K562 (cell line): ENCODE results near the gene ADGRD1. TPM values are rescaled to one million over a fixed set of nuclear protein-coding genes. Genes with fewer than 3 reads are reported as not detected.

Experiments
- ATAC-seq: fragments of 200-7000 bp; cut with Tn5 transposase; 3 replicates; pipeline ENCODE4 v1.9.1; 2020; ENCODE audit warnings: moderate library complexity
- BruUV-seq: library from RNA; stranded (reverse); fragments of 400-500 nt; replicated peaks from 2 replicates; lab custom pipeline; 2021; lab: Mats Ljungman, UMichigan
- CTCF ChIA-PET: fragments of 300-600 bp; formaldehyde crosslinking; extraction: SDS; loops from one replicate; lab custom pipeline; 2021; ENCODE audit warnings: low intra/inter-chr PET ratio; lab: Yijun Ruan, JAX
- POLR2A ChIA-PET: fragments of 300-600, 350-650 bp; sonication (Branson Sonifier 250); formaldehyde crosslinking; extraction: SDS; loops from one replicate; lab custom pipeline; 2021; ENCODE audit warnings: antibody characterized with exemption, inconsistent platforms; lab: Yijun Ruan, JAX
- DNase-seq, 4 experiments: peaks; one replicate each; pipeline versions ENCODE4 v3.0.0 to v3.0.0-alpha.2; 2011 to 2018; ENCODE audit warnings: low spot score in 3 of 4, mixed read lengths in 3 of 4; ENCODE audit errors: extremely low read depth in 1 of 4
- FAIRE-seq: peaks from 2 replicates; lab custom pipeline; 2011; peaks lifted over from hg19 to GRCh38; lab: Jason Lieb, UNC
- H2AFZ ChIP-seq: 2 replicates; pipeline ENCODE4 v1.6.0; 2011; ENCODE audit warnings: low read depth, low read length, control low read depth, inconsistent platforms
- H3K27ac ChIP-seq: fragments of 200-600 bp; 3 replicates; pipeline ENCODE4 v1.8.0; 2011; ENCODE audit warnings: low read depth, mild to moderate bottlenecking, control low read depth, inconsistent platforms, low read length, moderate library complexity, mixed read lengths; ENCODE audit errors: extremely low read depth
- H3K27me3 ChIP-seq, 2 experiments: fragments of 300-600 bp in 1 of 2; 2 replicates in 1 of 2; 3 replicates in 1 of 2; pipeline versions ENCODE4 v1.6.0 to v1.8.0; 2011; ENCODE audit warnings: inconsistent platforms in 2 of 2, low read length in 2 of 2, mild to moderate bottlenecking in 1 of 2, mixed read lengths in 1 of 2, moderate library complexity in 1 of 2; ENCODE audit not compliant: control insufficient read depth in 2 of 2, insufficient read depth in 2 of 2
- H3K36me3 ChIP-seq: fragments of 300-600 bp; 3 replicates; pipeline ENCODE4 v1.8.0; 2011; ENCODE audit warnings: mild to moderate bottlenecking, low read length, inconsistent platforms; ENCODE audit not compliant: control insufficient read depth, insufficient read depth
- H3K4me1 ChIP-seq, 2 experiments: fragments of 200-600 bp in 1 of 2; replicated peaks in 1 of 2; 2 replicates in 1 of 2; 3 replicates in 1 of 2; pipeline versions ENCODE4 v1.5.1 to v1.8.0; 2011; ENCODE audit warnings: inconsistent platforms in 2 of 2, low read length in 2 of 2, mild to moderate bottlenecking in 1 of 2, mixed read lengths in 1 of 2, moderate library complexity in 1 of 2; ENCODE audit not compliant: control insufficient read depth in 2 of 2, insufficient read depth in 2 of 2
- H3K4me2 ChIP-seq: 2 replicates; pipeline ENCODE4 v1.6.1; 2011; ENCODE audit warnings: low read length, control low read depth, inconsistent platforms, mixed read lengths; ENCODE audit not compliant: insufficient read depth
- H3K4me3 ChIP-seq: fragments of 200-600 bp; sonication (generic), shearing (Covaris generic); 2 replicates; pipeline ENCODE4 v1.5.1; 2016; ENCODE audit warnings: control low read depth, inconsistent platforms
- H3K79me2 ChIP-seq: fragments of 200-600 bp; 3 replicates; pipeline ENCODE4 v1.8.0; 2011; ENCODE audit warnings: low read length, inconsistent platforms; ENCODE audit not compliant: control insufficient read depth, insufficient read depth
- H3K9ac ChIP-seq, 2 experiments: 2 replicates each; pipeline versions ENCODE4 v1.6.0 to v1.6.1; 2011; ENCODE audit warnings: low read depth in 2 of 2, low read length in 2 of 2, control low read depth in 1 of 2, inconsistent platforms in 1 of 2, mild to moderate bottlenecking in 1 of 2, mixed read lengths in 1 of 2; ENCODE audit not compliant: insufficient read depth in 1 of 2
- H3K9me1 ChIP-seq: one replicate; pipeline ENCODE4 v1.6.0; 2011; ENCODE audit warnings: inconsistent platforms, mild to moderate bottlenecking, low read length, moderate library complexity; ENCODE audit not compliant: control insufficient read depth, insufficient read depth
- H3K9me3 ChIP-seq: replicated peaks from 2 replicates; pipeline ENCODE4 v1.5.1; 2011; ENCODE audit warnings: low read depth, low read length, inconsistent platforms; ENCODE audit not compliant: control insufficient read depth, insufficient read depth
- H4K20me1 ChIP-seq: replicated peaks from 2 replicates; pipeline ENCODE4 v1.6.1; 2011; ENCODE audit warnings: low read length, inconsistent platforms, mixed read lengths; ENCODE audit not compliant: control insufficient read depth, insufficient read depth
- ARID4B ChIP-seq: sonication (generic); formaldehyde crosslinking; IDR thresholded peaks from 2 replicates; pipeline ENCODE4 v1.8.0; 2022; ENCODE audit warnings: mild to moderate bottlenecking, missing genetic modification reagents
- BCOR ChIP-seq: fragments of 450-650 bp; IDR thresholded peaks from 2 replicates; pipeline ENCODE4 v1.6.1; 2016
- BDP1 ChIP-seq: IDR thresholded peaks from 3 replicates; pipeline ENCODE4 v1.6.1; 2011; ENCODE audit not compliant: insufficient read length, insufficient read depth
- HDAC6 ChIP-seq: IDR thresholded peaks from 2 replicates; pipeline ENCODE4 v1.6.1; 2012; ENCODE audit warnings: low read depth, mild to moderate bottlenecking, control low read depth, inconsistent platforms, low read length, moderate library complexity
- ZNF316 ChIP-seq: fragments of 450-650 bp; IDR thresholded peaks from 2 replicates; pipeline ENCODE4 v1.6.1; 2016
- ZSCAN29 ChIP-seq: fragments of 450-650 bp; IDR thresholded peaks from 2 replicates; pipeline ENCODE4 v1.6.1; 2017
- WGBS: fragments of 100-300 bp; shearing (Covaris generic); methylation state at CpG from one replicate; pipeline ENCODE4 v1.1.6; 2016; ENCODE audit warnings: low coverage, mixed read lengths; ENCODE audit not compliant: insufficient coverage; ENCODE audit errors: missing lambda C conversion rate; 5-methylcytosine and 5-hydroxymethylcytosine counted together
- in situ Hi-C: fragments of 300-500 bp; cut with MboI; formaldehyde crosslinking; loops from 4 replicates; pipeline ENCODE4 v1.15.0; 2018; ENCODE audit warnings: inconsistent platforms, mixed read lengths
- intact Hi-C: fragments of 100-400 bp; cut with micrococcal nuclease; formaldehyde crosslinking; loops from 2 replicates; pipeline ENCODE4 v1.14.2; 2022
- polyA plus RNA-seq, 8 experiments: library from polyadenylated mRNA; depleted of rRNA in 4 of 8; stranded (reverse) in 5 of 8; unstranded in 3 of 8; fragments of >200 nt; fragmentation: Nextera tagmentation in 2 of 8; fragmentation: Illumina TruSeq in 1 of 8; extraction: Ambion mirVana in 2 of 8; extraction: Trizol in 1 of 8; gene quantifications; 2 replicates each; pipeline versions ENCODE4 v1.2.1 to v1.2.3, GENCODE V29; 2011 to 2014; ENCODE audit warnings: inconsistent platforms in 1 of 8, missing spikeins in 1 of 8
- total RNA-seq, 7 experiments: library from RNA; depleted of rRNA in 6 of 7; stranded (reverse); fragments of >200 nt in 6 of 7; fragmentation: Illumina TruSeq in 2 of 7; extraction: Trizol in 2 of 7; gene quantifications; 2 replicates each; pipeline versions ENCODE4 v1.2.1 to v1.2.3, GENCODE V29; 2011 to 2021; ENCODE audit warnings: low replicate concordance in 1 of 7

ADGRD1 gene
- total and polyA plus RNA-seq, 9 of the 15 experiments (the other 6 are each of a cell fraction or from before 2014, with no cell fraction given): 1.7 to 11.7 (median 3.3) TPM

DNA sequence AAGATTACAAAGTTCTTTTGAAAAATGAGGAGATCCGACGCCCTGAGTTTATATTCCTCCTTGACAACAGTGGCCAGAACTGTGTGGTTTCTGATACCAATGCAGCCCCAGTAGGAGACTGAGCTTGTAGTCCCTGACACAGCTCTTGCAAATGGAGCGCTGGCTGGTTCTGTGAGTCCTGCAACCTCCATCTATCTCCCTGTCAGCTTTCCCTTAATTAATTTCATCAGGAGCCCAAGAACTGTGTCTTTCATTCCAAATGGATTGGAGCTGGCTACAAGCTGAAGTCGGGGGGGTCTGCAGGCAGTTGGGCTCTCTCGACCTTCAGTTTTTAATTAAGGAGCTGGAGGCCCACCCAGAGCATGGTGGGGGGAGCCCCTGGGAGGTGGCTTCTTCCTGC, 160.6 kb downstream of the ADGRD1 start:
- BruUV-seq: no TSS peak
- H3K4me2 ChIP-seq: no peak overlapping the region
- no peaks in the 10 kb centered on the region; the same call in 1 of the 2 replicates for H4K20me1 ChIP-seq
- 23% methylated on average over 5 of the region's 5 CpGs for WGBS
- CTCF ChIA-PET: no interaction called here
- ATAC-seq (no peak), DNase-seq (no peak), FAIRE-seq (no peak)
- peaks cover 0 to 40% of the 10 kb centered on the region in 2 experiments; a peak in 4 of 5 replicates for H3K27me3 ChIP-seq
- H3K9me3 ChIP-seq: no peaks in the 10 kb centered on the region
- peaks cover 3% of the 10 kb centered on the region for H3K9me1 ChIP-seq
- intact Hi-C loops: loop anchor here (10.0 kb wide), 1 partner anchor 341 kb away; no protein-coding TSS in a partner anchor
- no peak overlapping the region for H3K9ac ChIP-seq
- H3K4me3 ChIP-seq: no peak overlapping the region
- H3K4me1 ChIP-seq: no peaks in the 10 kb centered on the region; a peak in 1 of 5 replicates
- TF ChIP-seq ZSCAN29: no peak
- TF ChIP-seq ZNF316: no peak
- TF ChIP-seq HDAC6: no peak
- no peak for TF ChIP-seq ARID4B
- TF ChIP-seq BCOR: no peak
- no peak for TF ChIP-seq BDP1
- H2AFZ ChIP-seq: no peak overlapping the region
- POLR2A ChIA-PET: interaction anchor here (0.9 to 2.2 kb wide), 4 partner anchors 8 to 17 kb away, joined by 3 to 8 read pairs (median 4); no protein-coding TSS in a partner anchor
- H3K27ac ChIP-seq: no peak overlapping the region
- in situ Hi-C loops: no loop called here
- no peaks in the 10 kb centered on the region for H3K79me2 ChIP-seq
- no peaks in the 10 kb centered on the region for H3K36me3 ChIP-seq
